HepG2 (cell line): ENCODE results near the gene DQX1. TPM values are rescaled to one million over a fixed set of nuclear protein-coding genes. Genes with fewer than 3 reads are reported as not detected.

ENCODE experiments used
- ATAC-seq: fragments of 200-7000 bp; cut with Tn5 transposase; 3 replicates; pipeline ENCODE4 v1.9.1; 2020; ENCODE audit warnings: mild to moderate bottlenecking, moderate library complexity
- BruUV-seq: library from RNA; stranded (reverse); fragments of 400-500 nt; replicated peaks from 2 replicates; lab custom pipeline; 2021; lab: Mats Ljungman, UMichigan
- CTCF ChIA-PET: fragments of 300-600 bp; formaldehyde crosslinking; extraction: SDS; loops from one replicate; lab custom pipeline; 2021; ENCODE audit warnings: low total read pairs, inconsistent platforms, low intra/inter-chr PET ratio; lab: Yijun Ruan, JAX
- POLR2A ChIA-PET: fragments of 350-600 bp; sonication (Branson Sonifier 250); formaldehyde crosslinking; loops from one replicate; lab custom pipeline; 2020; ENCODE audit warnings: antibody characterized with exemption, inconsistent platforms; lab: Yijun Ruan, JAX
- DNase-seq: peaks from one replicate; pipeline ENCODE4 v3.0.0-alpha.2; 2015; ENCODE audit warnings: low spot score
- FAIRE-seq: peaks from 3 replicates; lab custom pipeline; 2011; peaks lifted over from hg19 to GRCh38; lab: Jason Lieb, UNC
- H2AFZ ChIP-seq: one replicate; pipeline ENCODE4 v1.6.1; 2011; ENCODE audit warnings: low read length, inconsistent platforms
- H3K27ac ChIP-seq: fragments of 300-600 bp; 3 replicates; pipeline ENCODE4 v1.8.0; 2011; ENCODE audit warnings: mixed run types, mild to moderate bottlenecking, mixed read lengths, low read length, inconsistent platforms; ENCODE audit not compliant: insufficient read depth; ENCODE audit errors: extremely low read length
- H3K27me3 ChIP-seq, 2 experiments: fragments of 200-600 bp in 1 of 2; 2 replicates in 1 of 2; 3 replicates in 1 of 2; pipeline versions ENCODE4 v1.6.0 to v1.8.0; 2011; ENCODE audit warnings: low read length in 2 of 2, mild to moderate bottlenecking in 2 of 2, moderate library complexity in 2 of 2, inconsistent platforms in 1 of 2; ENCODE audit not compliant: insufficient read depth in 2 of 2, control insufficient read depth in 1 of 2
- H3K36me3 ChIP-seq, 2 experiments: fragments of 200-600 bp in 1 of 2; replicated peaks in 1 of 2; 2 replicates in 1 of 2; 3 replicates in 1 of 2; pipeline versions ENCODE4 v1.5.1 to v1.8.0; 2011; ENCODE audit warnings: low read length in 2 of 2, inconsistent platforms in 1 of 2; ENCODE audit not compliant: insufficient read depth in 2 of 2, control insufficient read depth in 1 of 2
- H3K4me1 ChIP-seq: 2 replicates; pipeline ENCODE4 v1.5.1; 2012; ENCODE audit warnings: low read length, inconsistent platforms; ENCODE audit not compliant: insufficient read depth
- H3K4me2 ChIP-seq: 2 replicates; pipeline ENCODE4 v1.6.0; 2011; ENCODE audit warnings: low read depth, low read length, inconsistent platforms
- H3K4me3 ChIP-seq, 3 experiments: fragments of 200-600 bp in 1 of 3; sonication (generic), shearing (Covaris generic) in 1 of 3; replicated peaks in 1 of 3; 2 replicates each; pipeline ENCODE4 v1.5.1; 2011 to 2016; ENCODE audit warnings: low read length in 3 of 3, inconsistent platforms in 2 of 3, low read depth in 2 of 3, mild to moderate bottlenecking in 2 of 3, control low read depth in 1 of 3, mixed read lengths in 1 of 3; ENCODE audit not compliant: insufficient read depth in 1 of 3
- H3K79me2 ChIP-seq: one replicate; pipeline ENCODE4 v1.6.1; 2011; ENCODE audit warnings: low read length, inconsistent platforms; ENCODE audit not compliant: insufficient read depth
- H3K9ac ChIP-seq: 2 replicates; pipeline ENCODE4 v1.6.0; 2011; ENCODE audit warnings: mild to moderate bottlenecking, low read depth, low read length, inconsistent platforms; ENCODE audit not compliant: insufficient read depth
- H3K9me3 ChIP-seq: 2 replicates; pipeline ENCODE4 v1.5.1; 2012; ENCODE audit warnings: mild to moderate bottlenecking, low read length
- H4K20me1 ChIP-seq: 2 replicates; pipeline ENCODE4 v1.6.0; 2011; ENCODE audit warnings: inconsistent platforms, mild to moderate bottlenecking, low read length, moderate library complexity; ENCODE audit not compliant: insufficient read depth
- CAMTA2 ChIP-seq: sonication (generic); formaldehyde crosslinking; IDR thresholded peaks from 2 replicates; pipeline ENCODE4 v1.4.0; 2020; ENCODE audit warnings: mild to moderate bottlenecking, missing genetic modification reagents, borderline replicate concordance
- KDM3A ChIP-seq: IDR thresholded peaks from 2 replicates; pipeline ENCODE4 v1.6.1; 2018; ENCODE audit warnings: low read depth, missing compliant biosample characterization
- LCORL ChIP-seq, 2 experiments: fragments of 450-650 bp in 1 of 2; sonication (generic) in 1 of 2; formaldehyde crosslinking in 1 of 2; IDR thresholded peaks; 2 replicates each; pipeline versions ENCODE4 v1.5.0 to v1.6.1; 2017 to 2020; ENCODE audit warnings: antibody characterized with exemption in 1 of 2, missing genetic modification reagents in 1 of 2
- NR2F1 ChIP-seq, 2 experiments: fragments of 450-650 bp in 1 of 2; formaldehyde crosslinking in 1 of 2; IDR thresholded peaks; 2 replicates each; pipeline versions ENCODE4 v1.5.0 to v1.6.1; 2016 to 2020; ENCODE audit warnings: mild to moderate bottlenecking in 1 of 2, missing compliant biosample characterization in 1 of 2, missing genetic modification reagents in 1 of 2, moderate library complexity in 1 of 2
- POGZ ChIP-seq: sonication (generic); formaldehyde crosslinking; IDR thresholded peaks from 2 replicates; pipeline ENCODE4 v1.4.0; 2020; ENCODE audit warnings: mild to moderate bottlenecking, missing genetic modification reagents
- POLR2G ChIP-seq: fragments of 200-400 bp; formaldehyde crosslinking; IDR thresholded peaks from 2 replicates; pipeline ENCODE4 v1.6.1; 2018; ENCODE audit warnings: mild to moderate bottlenecking, low read depth, low read length, moderate library complexity
- RORA ChIP-seq: sonication (generic); formaldehyde crosslinking; IDR thresholded peaks from 2 replicates; pipeline ENCODE4 v1.5.0; 2020; ENCODE audit warnings: mild to moderate bottlenecking, missing genetic modification reagents, moderate library complexity
- SAP130 ChIP-seq: IDR thresholded peaks from 2 replicates; pipeline ENCODE4 v1.6.1; 2016; ENCODE audit warnings: low read depth
- SPEN ChIP-seq: sonication (generic); formaldehyde crosslinking; IDR thresholded peaks from 2 replicates; pipeline ENCODE4 v1.5.1; 2020; ENCODE audit warnings: low read depth, mild to moderate bottlenecking, missing genetic modification reagents
- TOE1 ChIP-seq: sonication (generic); formaldehyde crosslinking; IDR thresholded peaks from 2 replicates; pipeline ENCODE4 v1.4.0; 2020; ENCODE audit warnings: mild to moderate bottlenecking, missing genetic modification reagents
- ZNF20 ChIP-seq: sonication (generic); formaldehyde crosslinking; IDR thresholded peaks from 2 replicates; pipeline ENCODE4 v1.4.0; 2020; ENCODE audit warnings: mild to moderate bottlenecking, moderate library complexity, missing genetic modification reagents
- ZNF225 ChIP-seq: sonication (generic); formaldehyde crosslinking; IDR thresholded peaks from 2 replicates; pipeline ENCODE4 v1.4.0; 2020; ENCODE audit warnings: mild to moderate bottlenecking, missing genetic modification reagents
- ZNF562 ChIP-seq: sonication (generic); formaldehyde crosslinking; IDR thresholded peaks from 2 replicates; pipeline ENCODE4 v1.8.0; 2022; ENCODE audit warnings: missing genetic modification reagents, borderline replicate concordance
- ZNF768 ChIP-seq: sonication (generic); formaldehyde crosslinking; IDR thresholded peaks from 2 replicates; pipeline ENCODE4 v1.4.0; 2020; ENCODE audit warnings: missing genetic modification reagents
- ZNF781 ChIP-seq: sonication (generic); formaldehyde crosslinking; IDR thresholded peaks from 2 replicates; pipeline ENCODE4 v1.5.1; 2020; ENCODE audit warnings: borderline replicate concordance, mild to moderate bottlenecking, missing genetic modification reagents; ENCODE audit errors: not compliant biosample characterization
- WGBS: methylation state at CpG from one replicate; pipeline ENCODE4 v1.1.6; 2017; ENCODE audit warnings: low lambda C conversion rate; 5-methylcytosine and 5-hydroxymethylcytosine counted together
- in situ Hi-C: cut with HindIII; loops from 2 replicates; pipeline ENCODE4 v1.10.0; 2017; ENCODE audit warnings: low pct_unique_long_range_greater_than_20kb; ENCODE audit not compliant: extremely low pct_ligation_motif_present
- intact Hi-C: fragments of 100-400 bp; cut with micrococcal nuclease; formaldehyde crosslinking; loops from one replicate; pipeline ENCODE4 v1.10.0; 2022; ENCODE audit not compliant: unreplicated experiment
- polyA plus RNA-seq, 8 experiments: library from polyadenylated mRNA; depleted of rRNA in 3 of 8; stranded (reverse) in 7 of 8; unstranded in 1 of 8; fragments of >200 nt; fragmentation: Illumina TruSeq in 4 of 8; extraction: Trizol in 4 of 8; gene quantifications; 2 replicates each; pipeline versions ENCODE4 v1.2.1 to v1.2.3, GENCODE V29; 2011 to 2016; ENCODE audit warnings: low read depth in 4 of 8, missing spikeins in 1 of 8, mixed read lengths in 1 of 8; ENCODE audit not compliant: insufficient read depth in 1 of 8
- total RNA-seq, 5 experiments: library from RNA; depleted of rRNA; stranded (reverse); fragments of >200 nt; fragmentation: Illumina TruSeq; extraction: Trizol; gene quantifications; 2 replicates each; pipeline ENCODE4 v1.2.3, GENCODE V29; 2016; ENCODE audit warnings: low read depth in 1 of 5
- TF ChIP-seq, protein P1 (sequence below): sonication (generic); formaldehyde crosslinking; IDR thresholded peaks from 2 replicates; pipeline ENCODE4 v1.4.0; 2020; ENCODE audit warnings: mild to moderate bottlenecking, missing genetic modification reagents
- TF ChIP-seq, protein P2 (sequence below): IDR thresholded peaks from 2 replicates; pipeline ENCODE4 v1.6.1; 2016; ENCODE audit warnings: mild to moderate bottlenecking
- TF ChIP-seq, protein P3 (sequence below): IDR thresholded peaks from 2 replicates; pipeline ENCODE4 v1.6.1; 2016; ENCODE audit warnings: missing compliant biosample characterization, missing genetic modification reagents, borderline replicate concordance

The DQX1 gene
- total and polyA plus RNA-seq, 2 of the 13 experiments (the other 11 are each of a cell fraction or from before 2014, with no cell fraction given) = 27.6 to 89.8 TPM

DNA sequence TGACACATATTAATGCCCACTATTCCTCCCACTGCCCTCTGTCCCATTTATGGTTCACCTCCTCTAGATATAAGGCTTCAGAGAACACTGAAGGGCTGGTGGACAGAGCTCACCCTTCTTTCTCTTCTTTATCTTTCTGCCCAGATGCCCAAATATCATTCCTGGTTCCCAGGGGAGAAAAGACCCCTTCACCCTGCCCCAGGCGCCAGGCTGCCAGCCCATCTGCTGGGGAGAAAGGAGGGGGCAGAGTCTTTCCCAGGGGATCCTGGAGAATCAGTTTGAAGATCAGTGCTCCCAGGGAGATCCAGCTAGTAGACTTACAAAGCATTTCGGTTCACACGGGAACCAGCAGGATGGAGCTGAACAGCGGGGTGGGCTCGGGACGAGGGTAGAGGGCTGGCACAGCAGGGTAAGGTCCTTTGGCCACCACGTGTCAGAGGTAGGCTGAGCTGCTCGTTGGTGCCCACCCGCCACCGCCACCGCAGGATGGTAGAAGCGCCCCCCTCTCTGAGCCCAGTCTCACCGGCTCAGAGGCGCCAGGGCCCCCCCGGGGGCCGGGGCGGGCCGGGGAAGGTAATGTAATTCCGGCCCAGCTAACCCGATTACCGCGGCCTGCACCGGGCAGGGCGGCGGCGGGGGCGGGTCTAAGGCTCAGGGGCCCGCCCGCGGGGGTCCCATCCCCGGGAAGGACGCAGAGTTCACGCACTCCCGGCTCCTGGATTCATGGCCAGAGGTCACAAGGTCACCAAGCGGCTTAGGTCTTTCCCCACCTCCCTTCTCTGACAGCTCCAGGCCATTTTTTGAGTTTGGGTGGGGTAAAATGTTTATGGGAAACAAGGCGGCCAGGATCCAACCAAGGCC, 13.1 kb downstream of the DQX1 start:
- Histone ChIP-seq H3K4me1 (peaks cover 54% of the 10 kb centered on the region), H3K27me3 (no peaks in the 10 kb centered on the region), H3K27ac (peak overlapping the region; percentile 36), H3K4me2 (peak overlapping the region; percentile 75), H3K79me2 (no peaks in the 10 kb centered on the region), H3K9ac (peak overlapping the region; percentile 68), H2AFZ (no peak overlapping the region), H3K36me3 (peaks cover 0 to 3% of the 10 kb centered on the region in 2 experiments; a peak in 3 of 5 replicates), H3K4me3 (peak overlapping the region; percentile 43 to 63 (median 62)), H3K9me3 (no peaks in the 10 kb centered on the region), H4K20me1 (no peaks in the 10 kb centered on the region)
- ChIA-PET POLR2A (interaction anchor here (1.0 to 2.4 kb wide), 6 partner anchors 9 to 31 kb away, joined by 3 to 31 read pairs (median 12); partner anchors contain the start of genes AUP1, CCDC142, DQX1 and HTRA2), CTCF (no interaction called here)
- WGBS = 6% methylated on average over 13 of the region's 36 CpGs
- in situ Hi-C loops = no loop called here
- peak; percentile 52 for ATAC-seq
- no peak for FAIRE-seq
- no TSS peak for BruUV-seq
- peak; percentile 51 for DNase-seq
- intact Hi-C loops = no loop called here
- TF ChIP-seq, protein P1, sequence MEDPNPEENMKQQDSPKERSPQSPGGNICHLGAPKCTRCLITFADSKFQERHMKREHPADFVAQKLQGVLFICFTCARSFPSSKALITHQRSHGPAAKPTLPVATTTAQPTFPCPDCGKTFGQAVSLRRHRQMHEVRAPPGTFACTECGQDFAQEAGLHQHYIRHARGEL (CRISPR knock-in tag) = no peak
- TF ChIP-seq POLR2G (peak; percentile 67), ZNF768 (CRISPR knock-in tag) (peak; percentile 68; the same call in 1 of the 2 replicates), ZNF562 (CRISPR knock-in tag) (0 out of 2 replicates have a peak, but pooled peaks have one; percentile 10), LCORL (IDR thresholded peaks at IDR 0.05) (no peak), LCORL (CRISPR knock-in tag; IDR thresholded peaks at IDR 0.05) (peak; percentile 82), POGZ (CRISPR knock-in tag) (no peak), TOE1 (CRISPR knock-in tag) (0 out of 2 replicates have a peak, but pooled peaks have one; percentile 39), ZNF20 (CRISPR knock-in tag) (no peak), SAP130 (CRISPR knock-in tag) (peak; percentile 23), KDM3A (peak; percentile 58; the same call in 1 of the 2 replicates), SPEN (CRISPR knock-in tag) (0 out of 2 replicates have a peak, but pooled peaks have one; percentile 23), ZNF225 (CRISPR knock-in tag) (0 out of 2 replicates have a peak, but pooled peaks have one; percentile 9), ZNF781 (CRISPR knock-in tag) (peak; percentile 36), CAMTA2 (no peak), RORA (CRISPR knock-in tag) (no peak), NR2F1 (CRISPR knock-in tag; IDR thresholded peaks at IDR 0.05) (peak; percentile 72 to 75; a peak in 3 of 4 replicates)
- TF ChIP-seq, protein P2, sequence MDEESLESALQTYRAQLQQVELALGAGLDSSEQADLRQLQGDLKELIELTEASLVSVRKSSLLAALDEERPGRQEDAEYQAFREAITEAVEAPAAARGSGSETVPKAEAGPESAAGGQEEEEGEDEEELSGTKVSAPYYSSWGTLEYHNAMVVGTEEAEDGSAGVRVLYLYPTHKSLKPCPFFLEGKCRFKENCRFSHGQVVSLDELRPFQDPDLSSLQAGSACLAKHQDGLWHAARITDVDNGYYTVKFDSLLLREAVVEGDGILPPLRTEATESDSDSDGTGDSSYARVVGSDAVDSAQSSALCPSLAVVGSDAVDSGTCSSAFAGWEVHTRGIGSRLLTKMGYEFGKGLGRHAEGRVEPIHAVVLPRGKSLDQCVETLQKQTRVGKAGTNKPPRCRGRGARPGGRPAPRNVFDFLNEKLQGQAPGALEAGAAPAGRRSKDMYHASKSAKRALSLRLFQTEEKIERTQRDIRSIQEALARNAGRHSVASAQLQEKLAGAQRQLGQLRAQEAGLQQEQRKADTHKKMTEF = peak; percentile 60; the same call in 1 of the 2 replicates
- TF ChIP-seq, protein P3, sequence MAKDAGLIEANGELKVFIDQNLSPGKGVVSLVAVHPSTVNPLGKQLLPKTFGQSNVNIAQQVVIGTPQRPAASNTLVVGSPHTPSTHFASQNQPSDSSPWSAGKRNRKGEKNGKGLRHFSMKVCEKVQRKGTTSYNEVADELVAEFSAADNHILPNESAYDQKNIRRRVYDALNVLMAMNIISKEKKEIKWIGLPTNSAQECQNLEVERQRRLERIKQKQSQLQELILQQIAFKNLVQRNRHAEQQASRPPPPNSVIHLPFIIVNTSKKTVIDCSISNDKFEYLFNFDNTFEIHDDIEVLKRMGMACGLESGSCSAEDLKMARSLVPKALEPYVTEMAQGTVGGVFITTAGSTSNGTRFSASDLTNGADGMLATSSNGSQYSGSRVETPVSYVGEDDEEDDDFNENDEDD (CRISPR knock-in tag) = peak; percentile 19; the same call in 1 of the 2 replicates
